Muscle of back (tissue), 11 donors: ENCODE data around the gene PHAF1. TPM values are rescaled to one million over a fixed set of nuclear protein-coding genes. Genes with fewer than 3 reads are reported as not detected.

Source experiments
- DNase-seq, 3 donors: peaks; one replicate each; pipeline versions ENCODE4 v3.0.0 to v3.0.0-alpha.2; 2013
- polyA plus RNA-seq, 10 donors: library from polyadenylated mRNA; unstranded; fragments of 120-200 nt; gene quantifications; one replicate each; pipeline ENCODE4 v1.2.1, GENCODE V29; 2013; ENCODE audit not compliant: insufficient read length in 10 of 10

PHAF1 gene
- polyA plus RNA-seq, 10 donors = 15.6 to 20.5 (median 18.9) TPM

GRCh38 chr16:67146523-67147357 lies 37.0 kb downstream of the PHAF1 start:
- DNase-seq = no peak

- no peak for DNase-seq
Observed at GRCh38 chr16:67147437-67148140, 37.8 kb downstream of the PHAF1 start.

- DNase-seq = no peak
Observed at GRCh38 chr16:67148221-67148620, 38.5 kb downstream of the PHAF1 start.

GRCh38 chr16:67148656-67149275 lies 39.0 kb downstream of the PHAF1 start:
- DNase-seq = peak in 1 of 3 donors; percentile 28

- peak in 1 of 3 donors; percentile 40 for DNase-seq
Observed at GRCh38 chr16:67149276-67150046, 39.7 kb downstream of the PHAF1 start.

- DNase-seq = peak in 2 of 3 donors; percentile 88 to 94
Observed at GRCh38 chr16:67150047-67150832, 40.5 kb downstream of the PHAF1 start.

GRCh38 chr16:67150833-67151396 lies 41.2 kb downstream of the PHAF1 start, which contains the start of gene B3GNT9:
Gene B3GNT9 (minus strand): TSS chr16:67150998. CDS start chr16:67150485, 513 bp downstream.
- DNase-seq = peak; percentile 68 to 96 (median 90)

- DNase-seq = no peak
Observed at GRCh38 chr16:67151431-67152097, 41.8 kb downstream of the PHAF1 start.

- DNase-seq = peak in 1 of 3 donors; percentile 11
Observed at GRCh38 chr16:67154578-67155294, 45.0 kb downstream of the PHAF1 start.

GRCh38 chr16:67155295-67156142 lies 45.8 kb downstream of the PHAF1 start:
- DNase-seq = peak in 2 of 3 donors; percentile 91 to 92

GRCh38 chr16:67156143-67156844 lies 46.6 kb downstream of the PHAF1 start:
- no peak for DNase-seq

- DNase-seq = no peak
Observed at GRCh38 chr16:67157106-67157748, 47.5 kb downstream of the PHAF1 start.

- DNase-seq = no peak
Observed at GRCh38 chr16:67157892-67158635, 48.3 kb downstream of the PHAF1 start.

GRCh38 chr16:67158637-67159600 lies 49.2 kb downstream of the PHAF1 start:
- DNase-seq = peak in 1 of 3 donors; percentile 45

- DNase-seq = no peak
Observed at GRCh38 chr16:67161595-67162058, 51.9 kb downstream of the PHAF1 start.
